ENCODE measurements around the gene KCTD14. TPM values are rescaled to one million over a fixed set of nuclear protein-coding genes. Genes with fewer than 3 reads are reported as not detected.

The KCTD14 gene
- total RNA-seq, 4 donors from 2014 or later: 3.3 to 7.1 (median 5.9) TPM

- Histone ChIP-seq H3K36me3 (peaks cover 0 to 39% (median 0%) of the 10 kb centered on the region in 3 donors), H3K27ac (no peak overlapping the region)
Observed at GRCh38 chr11:77981346-77981947, 41.6 kb downstream of the KCTD14 start.

DNA sequence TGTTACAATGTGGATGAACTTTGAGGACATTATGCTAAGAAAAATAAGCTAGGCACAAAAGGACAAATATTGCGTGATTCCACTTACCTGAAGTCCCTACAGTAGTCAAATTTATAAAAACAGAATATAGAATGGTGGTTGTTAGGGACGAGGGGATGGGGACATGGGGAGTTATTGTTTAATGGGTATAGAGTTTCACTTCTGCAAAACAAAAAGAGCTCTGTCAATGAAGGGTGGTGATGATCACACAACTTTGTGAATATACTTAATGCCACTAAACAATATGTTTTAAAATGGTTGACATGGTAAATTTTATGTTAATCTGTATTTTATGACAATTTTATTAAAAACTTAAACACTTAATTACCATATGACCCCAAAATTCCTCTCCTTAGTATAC lies 54.7 kb downstream of the KCTD14 start:
- H3K27ac ChIP-seq: no peak overlapping the region
- H3K4me1 ChIP-seq: no peaks in the 10 kb centered on the region
- H3K9me3 ChIP-seq: no peaks in the 10 kb centered on the region
- no peak for DNase-seq
- H3K4me3 ChIP-seq: no peak overlapping the region
- peaks cover 0 to 7% (median 0%) of the 10 kb centered on the region in 3 donors for H3K36me3 ChIP-seq
- no peaks in the 10 kb centered on the region for H3K27me3 ChIP-seq
- TF ChIP-seq, protein P1, sequence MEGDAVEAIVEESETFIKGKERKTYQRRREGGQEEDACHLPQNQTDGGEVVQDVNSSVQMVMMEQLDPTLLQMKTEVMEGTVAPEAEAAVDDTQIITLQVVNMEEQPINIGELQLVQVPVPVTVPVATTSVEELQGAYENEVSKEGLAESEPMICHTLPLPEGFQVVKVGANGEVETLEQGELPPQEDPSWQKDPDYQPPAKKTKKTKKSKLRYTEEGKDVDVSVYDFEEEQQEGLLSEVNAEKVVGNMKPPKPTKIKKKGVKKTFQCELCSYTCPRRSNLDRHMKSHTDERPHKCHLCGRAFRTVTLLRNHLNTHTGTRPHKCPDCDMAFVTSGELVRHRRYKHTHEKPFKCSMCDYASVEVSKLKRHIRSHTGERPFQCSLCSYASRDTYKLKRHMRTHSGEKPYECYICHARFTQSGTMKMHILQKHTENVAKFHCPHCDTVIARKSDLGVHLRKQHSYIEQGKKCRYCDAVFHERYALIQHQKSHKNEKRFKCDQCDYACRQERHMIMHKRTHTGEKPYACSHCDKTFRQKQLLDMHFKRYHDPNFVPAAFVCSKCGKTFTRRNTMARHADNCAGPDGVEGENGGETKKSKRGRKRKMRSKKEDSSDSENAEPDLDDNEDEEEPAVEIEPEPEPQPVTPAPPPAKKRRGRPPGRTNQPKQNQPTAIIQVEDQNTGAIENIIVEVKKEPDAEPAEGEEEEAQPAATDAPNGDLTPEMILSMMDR (IDR thresholded peaks at IDR 0.05): no peak
- no peak for TF ChIP-seq POLR2A (IDR thresholded peaks at IDR 0.05)

More at GRCh38 chr11:77981346-77981947, 41.6 kb downstream of the KCTD14 start:
- H3K4me1 ChIP-seq: no peaks in the 10 kb centered on the region
- TF ChIP-seq POLR2A (IDR thresholded peaks at IDR 0.05): no peak
- TF ChIP-seq, protein P1 (IDR thresholded peaks at IDR 0.05): no peak
- H3K4me3 ChIP-seq: no peak overlapping the region
- H3K9me3 ChIP-seq: no peaks in the 10 kb centered on the region
- no peaks in the 10 kb centered on the region for H3K27me3 ChIP-seq
- no peak for DNase-seq

DNA sequence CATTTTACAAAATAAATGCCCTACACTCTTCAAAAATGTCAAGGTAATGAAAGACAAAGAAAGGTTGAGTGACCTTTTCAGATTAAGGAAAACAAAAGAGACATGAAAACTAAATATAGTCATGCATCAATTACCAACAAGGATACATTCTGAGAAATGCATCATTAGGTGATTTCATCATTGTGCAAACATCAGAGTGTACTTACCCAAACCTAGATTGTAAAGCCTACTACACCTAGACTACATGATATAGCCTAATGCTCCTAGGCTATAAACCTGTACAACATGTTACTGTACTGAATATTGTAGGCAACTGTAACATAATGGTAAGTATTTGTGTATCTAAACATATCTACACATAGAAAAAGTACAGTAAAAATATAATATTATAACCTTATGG lies 55.3 kb downstream of the KCTD14 start:
- Histone ChIP-seq H3K4me1 (no peaks in the 10 kb centered on the region), H3K4me3 (no peak overlapping the region), H3K27me3 (no peaks in the 10 kb centered on the region), H3K27ac (no peak overlapping the region), H3K9me3 (no peaks in the 10 kb centered on the region), H3K36me3 (peaks cover 0 to 6% (median 0%) of the 10 kb centered on the region in 3 donors)
- no peak for TF ChIP-seq POLR2A (IDR thresholded peaks at IDR 0.05)
- TF ChIP-seq, protein P1 (IDR thresholded peaks at IDR 0.05): no peak
- no peak for DNase-seq

DNA sequence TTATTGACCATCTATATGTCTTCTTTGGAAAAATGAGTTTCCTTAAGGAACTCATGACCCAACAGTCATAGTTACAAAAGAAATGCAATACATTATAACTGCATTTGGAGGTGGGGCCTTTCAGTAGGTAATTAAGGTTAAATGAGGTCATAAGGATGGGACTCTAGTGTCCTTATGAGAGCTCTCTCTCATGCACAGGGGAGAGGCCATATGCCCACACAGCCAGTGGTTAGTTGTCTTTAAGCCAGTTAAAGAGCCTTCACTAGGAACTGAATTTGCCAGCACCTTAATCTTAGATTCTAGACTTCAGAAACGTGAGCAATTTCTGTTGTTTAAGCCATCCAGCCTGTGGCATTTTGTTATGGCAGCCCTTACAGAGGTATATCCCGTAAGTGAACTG lies 56.0 kb downstream of the KCTD14 start:
- Histone ChIP-seq H3K36me3 (peaks cover 0 to 4% (median 0%) of the 10 kb centered on the region in 3 donors), H3K4me3 (no peak overlapping the region)

DNA sequence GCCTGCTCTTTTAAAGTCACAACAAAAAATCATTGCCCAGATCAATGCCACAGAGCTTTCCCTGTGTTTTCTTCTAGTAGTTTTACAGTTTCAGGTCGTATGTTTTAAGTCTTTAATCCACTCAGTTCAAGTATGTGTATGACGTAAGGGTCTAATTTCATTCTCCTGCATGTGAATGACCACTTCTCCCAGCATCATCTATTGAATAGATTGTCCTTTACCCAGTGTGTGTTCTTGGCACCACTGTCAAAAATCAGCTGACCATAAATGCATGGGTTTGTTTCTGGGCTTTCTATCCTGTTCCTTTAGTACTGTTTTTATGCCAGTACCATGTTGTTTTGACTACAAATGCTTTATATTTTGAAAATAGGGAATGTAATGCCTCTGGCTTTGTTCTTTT lies 56.7 kb downstream of the KCTD14 start:
- no peak for TF ChIP-seq POLR2A (IDR thresholded peaks at IDR 0.05)
- TF ChIP-seq, protein P1 (IDR thresholded peaks at IDR 0.05): no peak
- Histone ChIP-seq H3K36me3 (peaks cover 0 to 4% (median 0%) of the 10 kb centered on the region in 3 donors), H3K27ac (no peak overlapping the region), H3K4me1 (no peaks in the 10 kb centered on the region), H3K4me3 (no peak overlapping the region), H3K9me3 (no peaks in the 10 kb centered on the region), H3K27me3 (no peaks in the 10 kb centered on the region)
- no peak for DNase-seq

More for the DNA sequence above, 56.0 kb downstream of the KCTD14 start:
- Histone ChIP-seq H3K9me3 (no peaks in the 10 kb centered on the region), H3K27me3 (no peaks in the 10 kb centered on the region), H3K27ac (no peak overlapping the region), H3K4me1 (no peaks in the 10 kb centered on the region)
- DNase-seq: no peak
- no peak for TF ChIP-seq POLR2A (IDR thresholded peaks at IDR 0.05)
- TF ChIP-seq, protein P1 (IDR thresholded peaks at IDR 0.05): no peak

Other genes starting within 250 kb of the KCTD14 start
- 100 to 1,000 TPM in 1 of 4 donors, 10 to 100 TPM in 3; 38.4 to 129 (median 70.5) TPM for gene RSF1, start 202.6 kb downstream of the KCTD14 start, total RNA-seq
- gene AAMDC, start 202.1 kb downstream of the KCTD14 start, total RNA-seq: 10 to 100 TPM in 2 of 4 donors, 1 to 10 TPM in 1, not detected in 1; 9.0 to 16.6 (median 14.8) TPM
- gene INTS4, start 28.6 kb downstream of the KCTD14 start, total RNA-seq: 10 to 100 TPM; 38.9 to 68.5 (median 57.5) TPM
- gene THRSP, start 40.6 kb upstream of the KCTD14 start, total RNA-seq: 1 to 10 TPM in 1 of 4 donors, not detected in 3; 4.1 TPM
- gene NDUFC2, start 56.6 kb upstream of the KCTD14 start, total RNA-seq: 100 to 1,000 TPM in 3 of 4 donors, 10 to 100 TPM in 1; 47.0 to 159 (median 117) TPM
- gene ALG8, start 116.3 kb upstream of the KCTD14 start, total RNA-seq: 10 to 100 TPM; 12.7 to 83.3 (median 21.4) TPM
- gene KCTD21, start 165.3 kb upstream of the KCTD14 start, total RNA-seq: 10 to 100 TPM in 3 of 4 donors, 1 to 10 TPM in 1; 8.7 to 25.2 (median 16.9) TPM
- 10 to 100 TPM in 3 of 4 donors, 1 to 10 TPM in 1; 6.6 to 30.6 (median 13.3) TPM for gene USP35, start 165.6 kb upstream of the KCTD14 start, total RNA-seq